Epithelial cell of proximal tubule (primary cell): ENCODE results near the gene RAB23. TPM values are rescaled to one million over a fixed set of nuclear protein-coding genes. Genes with fewer than 3 reads are reported as not detected.

Experiments used
- DNase-seq: peaks from one replicate; pipeline ENCODE4 v3.0.0-alpha.2; 2011; ENCODE audit warnings: low read depth
- H3K4me3 ChIP-seq: 2 replicates; pipeline ENCODE4 v1.5.1; 2011; ENCODE audit warnings: low read depth, mild to moderate bottlenecking, low read length
- CTCF ChIP-seq: conservative IDR thresholded peaks from 2 replicates; pipeline ENCODE4 v1.5.1; 2012; ENCODE audit warnings: low read depth, mild to moderate bottlenecking, low read length
- total RNA-seq: library from RNA; depleted of rRNA; stranded (reverse); fragments of >200 nt; gene quantifications from 2 replicates; pipeline ENCODE4 v1.2.3, GENCODE V29; 2015

RAB23 gene
- total RNA-seq, 1 donor from 2014 or later = 10.2 TPM

GRCh38 chr6:57141451-57142177, 80.5 kb downstream of the RAB23 start:
- TF ChIP-seq CTCF = no peak
- no peak for DNase-seq
- no peak overlapping the region for H3K4me3 ChIP-seq

GRCh38 chr6:57138026-57138425, 84.1 kb downstream of the RAB23 start:
- H3K4me3 ChIP-seq = no peak overlapping the region
- no peak for DNase-seq
- no peak for TF ChIP-seq CTCF

- TF ChIP-seq CTCF = no peak
- no peak for DNase-seq
- no peak overlapping the region for H3K4me3 ChIP-seq
These were observed 84.8 kb downstream of the RAB23 start for GRCh38 chr6:57137350-57137749.

Other genes with a start within 250 kb of the RAB23 start
- 7.2 and 7.5 TPM in 2 replicates for gene KIAA1586, start 175.6 kb downstream of the RAB23 start, total RNA-seq
- 16.4 and 24.9 TPM in 2 replicates for gene ZNF451, start 132.1 kb downstream of the RAB23 start, total RNA-seq
- 8.2 and 20.4 TPM in 2 replicates for gene BAG2, start 50.0 kb downstream of the RAB23 start, total RNA-seq
- gene PRIM2, start 95.3 kb upstream of the RAB23 start, total RNA-seq = 21.0 and 40.7 TPM in 2 replicates